H1 (cell line): Measurements from ENCODE around the gene G3BP1. TPM values are rescaled to one million over a fixed set of nuclear protein-coding genes. Genes with fewer than 3 reads are reported as not detected.

Source experiments
- CTCF ChIA-PET: fragments of 300-600 bp; sonication (Branson Sonifier 250); formaldehyde crosslinking; loops from one replicate; lab custom pipeline; 2021; ENCODE audit not compliant: partially characterized antibody; lab: Charles Lee
- POLR2A ChIA-PET: fragments of 300-600 bp; sonication (Branson Sonifier 250); formaldehyde crosslinking; loops from one replicate; lab custom pipeline; 2021; ENCODE audit warnings: inconsistent platforms; ENCODE audit not compliant: partially characterized antibody; lab: Charles Lee
- DNase-seq, 2 experiments: peaks; one replicate each; pipeline versions ENCODE4 v3.0.0 to v3.0.0-alpha.2; 2010 to 2022; ENCODE audit warnings: low spot score in 2 of 2, low read depth in 1 of 2, mixed read lengths in 1 of 2
- FAIRE-seq: peaks from 2 replicates; lab custom pipeline; 2011; peaks lifted over from hg19 to GRCh38; lab: Jason Lieb, UNC
- H2AFZ ChIP-seq: 2 replicates; pipeline ENCODE4 v1.8.1; 2012; ENCODE audit warnings: low read length, inconsistent platforms
- H2AK5ac ChIP-seq: 2 replicates; pipeline ENCODE4 v1.6.1; 2013; ENCODE audit warnings: low read depth, low read length
- H2BK120ac ChIP-seq: replicated peaks from 2 replicates; pipeline ENCODE3; 2013; ENCODE audit warnings: low read depth, low read length, inconsistent platforms
- H2BK12ac ChIP-seq: 2 replicates; pipeline ENCODE4 v1.6.1; 2013; ENCODE audit warnings: low read depth, low read length
- H2BK15ac ChIP-seq: 2 replicates; pipeline ENCODE4 v1.6.1; 2013; ENCODE audit warnings: low read length
- H2BK20ac ChIP-seq: 2 replicates; pipeline ENCODE4 v1.6.1; 2013; ENCODE audit warnings: low read length
- H2BK5ac ChIP-seq: 2 replicates; pipeline ENCODE4 v1.6.1; 2013; ENCODE audit warnings: low read depth, low read length
- H3K14ac ChIP-seq: 2 replicates; pipeline ENCODE4 v1.6.1; 2013; ENCODE audit warnings: inconsistent platforms; ENCODE audit not compliant: insufficient read length
- H3K18ac ChIP-seq: 2 replicates; pipeline ENCODE4 v1.6.1; 2013; ENCODE audit warnings: low read length; ENCODE audit errors: extremely low read depth
- H3K23ac ChIP-seq: 2 replicates; pipeline ENCODE4 v1.6.1; 2013; ENCODE audit warnings: inconsistent platforms; ENCODE audit not compliant: insufficient read length
- H3K23me2 ChIP-seq: 2 replicates; pipeline ENCODE4 v1.6.1; 2013; ENCODE audit warnings: low read depth, low read length
- H3K27ac ChIP-seq: 2 replicates; pipeline ENCODE4 v1.6.1; 2011; ENCODE audit warnings: low read depth, low read length, inconsistent platforms
- H3K27me3 ChIP-seq, 4 experiments: replicated peaks in 1 of 4; 1 replicate in 1 of 4; 2 replicates in 3 of 4; pipeline versions ENCODE4 v1.6.1 to v1.8.1; 2011 to 2013; ENCODE audit warnings: low read length in 3 of 4, mild to moderate bottlenecking in 3 of 4, inconsistent platforms in 2 of 4, mixed read lengths in 2 of 4, moderate library complexity in 1 of 4; ENCODE audit not compliant: control insufficient read depth in 3 of 4, insufficient read depth in 3 of 4; ENCODE audit errors: extremely low read depth in 1 of 4
- H3K36me3 ChIP-seq, 4 experiments: 2 replicates each; pipeline versions ENCODE4 v1.6.1 to v1.8.1; 2011 to 2013; ENCODE audit warnings: mild to moderate bottlenecking in 4 of 4, low read length in 3 of 4, moderate library complexity in 2 of 4, control low read depth in 1 of 4, inconsistent platforms in 1 of 4; ENCODE audit not compliant: insufficient read depth in 4 of 4, control insufficient read depth in 2 of 4
- H3K4ac ChIP-seq: replicated peaks from 2 replicates; pipeline ENCODE3; 2013; ENCODE audit warnings: low read length, low read depth, mixed read lengths, inconsistent platforms; ENCODE audit not compliant: insufficient read length
- H3K4me1 ChIP-seq, 4 experiments: replicated peaks in 1 of 4; 1 replicate in 1 of 4; 2 replicates in 3 of 4; pipeline versions ENCODE4 v1.6.1 to v1.8.1; 2011 to 2013; ENCODE audit warnings: low read length in 3 of 4, inconsistent platforms in 2 of 4, mixed read lengths in 1 of 4; ENCODE audit not compliant: insufficient read depth in 4 of 4, control insufficient read depth in 3 of 4
- H3K4me2 ChIP-seq, 2 experiments: 2 replicates each; pipeline versions ENCODE4 v1.6.1 to v1.8.1; 2011 to 2013; ENCODE audit warnings: low read depth in 2 of 2, low read length in 2 of 2, control low read depth in 1 of 2, inconsistent platforms in 1 of 2, mild to moderate bottlenecking in 1 of 2; ENCODE audit not compliant: insufficient read depth in 1 of 2
- H3K4me3 ChIP-seq, 4 experiments: fragments of 200-600, 300-600 bp in 1 of 4; sonication (generic), shearing (Covaris generic), sonication (Bioruptor Twin) in 1 of 4; 2 replicates each; pipeline versions ENCODE4 v1.5.1 to v1.8.1; 2011 to 2016; ENCODE audit warnings: low read length in 4 of 4, low read depth in 3 of 4, control low read depth in 2 of 4, inconsistent platforms in 2 of 4, mild to moderate bottlenecking in 2 of 4, mixed read lengths in 1 of 4, moderate library complexity in 1 of 4; ENCODE audit not compliant: insufficient read depth in 2 of 4; ENCODE audit errors: extremely low read depth in 1 of 4
- H3K56ac ChIP-seq: replicated peaks from 2 replicates; pipeline ENCODE3; 2013; ENCODE audit warnings: low read depth, mild to moderate bottlenecking, mixed read lengths, low read length, inconsistent platforms; ENCODE audit not compliant: insufficient read length
- H3K79me1 ChIP-seq: 2 replicates; pipeline ENCODE4 v1.6.1; 2013; ENCODE audit warnings: low read depth, low read length, control low read depth
- H3K79me2 ChIP-seq, 2 experiments: 2 replicates each; pipeline versions ENCODE4 v1.6.1 to v1.8.1; 2012 to 2013; ENCODE audit warnings: low read length in 2 of 2, mild to moderate bottlenecking in 2 of 2, inconsistent platforms in 1 of 2; ENCODE audit not compliant: insufficient read depth in 2 of 2, control insufficient read depth in 1 of 2
- H3K9ac ChIP-seq, 4 experiments: replicated peaks in 1 of 4; 1 replicate in 1 of 4; 2 replicates in 3 of 4; pipeline versions ENCODE4 v1.6.1 to v1.8.1; 2011 to 2013; ENCODE audit warnings: low read depth in 3 of 4, low read length in 3 of 4, control low read depth in 2 of 4, mild to moderate bottlenecking in 2 of 4, moderate library complexity in 2 of 4, inconsistent platforms in 1 of 4; ENCODE audit errors: extremely low read depth in 1 of 4
- H3K9me3 ChIP-seq, 2 experiments: 2 replicates each; pipeline versions ENCODE4 v1.6.1 to v1.8.1; 2012 to 2013; ENCODE audit warnings: mild to moderate bottlenecking in 2 of 2, moderate library complexity in 2 of 2, control low read depth in 1 of 2, inconsistent platforms in 1 of 2, low read depth in 1 of 2, low read length in 1 of 2, mixed read lengths in 1 of 2; ENCODE audit not compliant: insufficient read depth in 2 of 2
- H4K20me1 ChIP-seq, 2 experiments: replicated peaks in 1 of 2; 2 replicates each; pipeline versions ENCODE3 to v1.8.1; 2011 to 2013; ENCODE audit warnings: inconsistent platforms in 2 of 2, low read length in 2 of 2, mild to moderate bottlenecking in 1 of 2; ENCODE audit not compliant: insufficient read depth in 2 of 2, control insufficient read depth in 1 of 2
- H4K5ac ChIP-seq: 2 replicates; pipeline ENCODE4 v1.6.1; 2013; ENCODE audit warnings: low read length, low read depth, mixed read lengths, inconsistent platforms; ENCODE audit not compliant: insufficient read length
- H4K8ac ChIP-seq: 2 replicates; pipeline ENCODE4 v1.8.0; 2013; ENCODE audit warnings: mild to moderate bottlenecking, moderate library complexity, low read length, inconsistent platforms; ENCODE audit not compliant: insufficient read depth; ENCODE audit errors: extremely low read depth
- H4K91ac ChIP-seq: replicated peaks from 2 replicates; pipeline ENCODE3; 2013; ENCODE audit warnings: low read length, mixed read lengths, inconsistent platforms; ENCODE audit not compliant: insufficient read length
- ASH2L ChIP-seq: fragments of 200-600, 300-600 bp; sonication (generic); IDR thresholded peaks from one replicate; pipeline ENCODE4 v1.7.1; 2017; ENCODE audit warnings: low read length
- CEBPB ChIP-seq: IDR thresholded peaks from 2 replicates; pipeline ENCODE4 v1.6.1; 2012; ENCODE audit warnings: low read depth, low read length
- CREB1 ChIP-seq: IDR thresholded peaks from 2 replicates; pipeline ENCODE4 v1.6.1; 2012; ENCODE audit warnings: inconsistent platforms
- EGR1 ChIP-seq: IDR thresholded peaks from 2 replicates; pipeline ENCODE4 v1.6.1; 2011; ENCODE audit warnings: low read depth, low read length, borderline replicate concordance
- HDAC6 ChIP-seq: IDR thresholded peaks from one replicate; pipeline ENCODE4 v1.7.1; 2012; ENCODE audit warnings: low read depth, mild to moderate bottlenecking, inconsistent platforms, low read length, moderate library complexity
- JUN ChIP-seq: IDR thresholded peaks from 2 replicates; pipeline ENCODE4 v1.6.1; 2011; ENCODE audit warnings: low read depth, mild to moderate bottlenecking, improper control_type of control experiment, low read length
- NRF1 ChIP-seq: IDR thresholded peaks from 2 replicates; pipeline ENCODE4 v1.6.1; 2011; ENCODE audit warnings: mild to moderate bottlenecking, low read depth, low read length, improper control_type of control experiment
- POLR2AphosphoS5 ChIP-seq: IDR thresholded peaks from 2 replicates; pipeline ENCODE4 v1.6.1; 2011; ENCODE audit warnings: low read depth, low read length
- RFX5 ChIP-seq: IDR thresholded peaks from 2 replicates; pipeline ENCODE4 v1.6.1; 2011; ENCODE audit warnings: low read depth, low read length, improper control_type of control experiment, borderline replicate concordance
- TAF7 ChIP-seq: optimal IDR thresholded peaks from 2 replicates; pipeline ENCODE3; 2011; ENCODE audit warnings: low read depth, mild to moderate bottlenecking, inconsistent platforms, low read length, moderate library complexity, borderline replicate concordance
- WGBS, 2 experiments: shearing (Covaris generic) in 1 of 2; methylation state at CpG; one replicate each; pipeline versions ENCODE4 v1.1.6 to v1.1.7; 2013 to 2015; ENCODE audit warnings: low lambda C conversion rate in 2 of 2, mixed read lengths in 2 of 2, inconsistent platforms in 1 of 2, low coverage in 1 of 2, missing lambda C conversion rate in 1 of 2; ENCODE audit not compliant: insufficient replicate concordance in 2 of 2, insufficient coverage in 1 of 2, insufficient read length in 1 of 2; ENCODE audit errors: extremely low coverage in 1 of 2, missing lambda C conversion rate in 1 of 2; 5-methylcytosine and 5-hydroxymethylcytosine counted together
- polyA plus RNA-seq, 7 experiments: library from polyadenylated mRNA; depleted of rRNA in 3 of 7; stranded (reverse) in 5 of 7; unstranded in 2 of 7; fragments of >200 nt in 5 of 7; fragments of 200-250 nt in 2 of 7; gene quantifications; 1 replicate in 5 of 7; 2 replicates in 1 of 7; 4 replicates in 1 of 7; pipeline versions ENCODE4 v1.2.1 to v1.2.3, GENCODE V29; 2011 to 2013; ENCODE audit warnings: missing spikeins in 2 of 7, mixed read lengths in 2 of 7
- total RNA-seq: library from RNA; stranded (reverse); fragmentation: NEBNext Ultra II Directional; extraction: Animal tissue kit (Norgen Biotek cat#: 25700); gene quantifications from 2 replicates; pipeline ENCODE4 v1.2.1, GENCODE V29; 2021

Gene G3BP1
- total and polyA plus RNA-seq, 2 of the 8 experiments (the other 6 are each of a cell fraction or from before 2014, with no cell fraction given): 71.2 to 516 TPM

- no peak overlapping the region for H3K14ac ChIP-seq
- no peak overlapping the region for H2AK5ac ChIP-seq
- no peak overlapping the region for H2BK15ac ChIP-seq
- no peaks in the 10 kb centered on the region for H3K23me2 ChIP-seq
- H3K4me3 ChIP-seq: no peak overlapping the region
- no peak overlapping the region for H2AFZ ChIP-seq
- peaks cover 0 to 46% of the 10 kb centered on the region in 2 experiments; a peak in 2 of 4 replicates for H3K79me2 ChIP-seq
- POLR2A ChIA-PET: interaction anchor here (1.3 kb wide), 2 partner anchors 9 to 34 kb away, joined by 3 read pairs; no protein-coding TSS in a partner anchor
- DNase-seq: no peak
- no peak overlapping the region for H3K4ac ChIP-seq
- H4K8ac ChIP-seq: no peak overlapping the region
- H3K27ac ChIP-seq: no peak overlapping the region
- 91% methylated on average over 4 of the region's 4 CpGs; no CpG with 5 or more reads in 1 of the 2 experiments for WGBS, 2 experiments
- H3K4me2 ChIP-seq: no peak overlapping the region
- H3K9ac ChIP-seq: no peak overlapping the region
- H3K27me3 ChIP-seq: no peaks in the 10 kb centered on the region
- CTCF ChIA-PET: interaction anchor here (1.0 kb wide), 1 partner anchor 151 kb away, joined by 3 read pairs; no protein-coding TSS in a partner anchor
- H4K91ac ChIP-seq: no peak overlapping the region
- no peak overlapping the region for H4K5ac ChIP-seq
- no peak overlapping the region for H2BK20ac ChIP-seq
- peaks cover 3% of the 10 kb centered on the region; the same call in 1 of the 2 replicates for H3K79me1 ChIP-seq
- no peaks in the 10 kb centered on the region for H3K9me3 ChIP-seq
- no peak overlapping the region for H2BK12ac ChIP-seq
- no peak overlapping the region for H2BK5ac ChIP-seq
- H3K4me1 ChIP-seq: no peaks in the 10 kb centered on the region
- no peak overlapping the region for H3K18ac ChIP-seq
- FAIRE-seq: no peak
- peaks cover 13 to 90% (median 41%) of the 10 kb centered on the region in 4 experiments; a peak in 7 of 8 replicates for H3K36me3 ChIP-seq
- H2BK120ac ChIP-seq: no peak overlapping the region
- H3K23ac ChIP-seq: no peak overlapping the region
- H4K20me1 ChIP-seq: peaks cover 2 to 13% of the 10 kb centered on the region in 2 experiments
- no peak overlapping the region for H3K56ac ChIP-seq
- TF ChIP-seq JUN (no peak), POLR2AphosphoS5 (no peak), CEBPB (no peak), TAF7 (no peak), EGR1 (no peak), HDAC6 (no peak), CREB1 (no peak), NRF1 (no peak), ASH2L (no peak), RFX5 (no peak)
Observed at GRCh38 chr5:151808451-151809169, 36.9 kb downstream of the G3BP1 start.
